Left lung (tissue), 10 donors: Measurements from ENCODE around the gene TMC8. TPM values are rescaled to one million over a fixed set of nuclear protein-coding genes. Genes with fewer than 3 reads are reported as not detected.

Source experiments
- ATAC-seq: fragments of 200-7000 bp; cut with Tn5 transposase; one replicate; pipeline ENCODE4 v1.9.1; 2020; ENCODE audit warnings: moderate library complexity
- DNase-seq, 4 donors: peaks; one replicate each; pipeline ENCODE4 v3.0.0-alpha.2; 2013 to 2020
- H3K27ac ChIP-seq, 2 donors: fragments of 200-600 bp; sonication (generic) in 1 of 2; one replicate each; pipeline versions ENCODE4 v1.5.0 to v1.8.0; 2020 to 2021
- H3K27me3 ChIP-seq, 2 donors: fragments of 200-600 bp; sonication (generic) in 1 of 2; one replicate each; pipeline versions ENCODE4 v1.5.0 to v1.8.0; 2020 to 2021
- H3K36me3 ChIP-seq, 2 donors: fragments of 200-600 bp; sonication (generic) in 1 of 2; one replicate each; pipeline versions ENCODE4 v1.5.0 to v1.8.0; 2020 to 2021
- H3K4me1 ChIP-seq, 2 donors: fragments of 200-600 bp; one replicate each; pipeline ENCODE4 v1.8.0; 2021
- H3K4me3 ChIP-seq, 2 donors: fragments of 200-600 bp; sonication (generic) in 1 of 2; one replicate each; pipeline versions ENCODE4 v1.5.0 to v1.8.0; 2020 to 2021; ENCODE audit warnings: mild to moderate bottlenecking in 1 of 2
- H3K9me3 ChIP-seq, 2 donors: fragments of 200-600 bp; sonication (generic) in 1 of 2; one replicate each; pipeline versions ENCODE4 v1.5.0 to v1.8.0; 2020 to 2021
- intact Hi-C, 2 donors: fragments of 100-400 bp; cut with DNase I; formaldehyde crosslinking; loops; one replicate each; pipeline versions ENCODE4 v1.11.2 to v1.14.2; 2022
- polyA plus RNA-seq, 6 donors: library from polyadenylated mRNA; unstranded; fragments of 120-200 nt; gene quantifications; one replicate each; pipeline ENCODE4 v1.2.1, GENCODE V29; 2013; ENCODE audit not compliant: insufficient read length in 6 of 6
- total RNA-seq, 2 donors: library from RNA; stranded (reverse); fragmentation: NEBNext Ultra II Directional; extraction: Animal tissue kit (Norgen Biotek cat#: 25700); gene quantifications; one replicate each; pipeline ENCODE4 v1.2.1, GENCODE V29; 2021
- TF ChIP-seq, protein P1 (sequence below), 2 donors: fragments of 200-600 bp; sonication (generic) in 1 of 2; IDR thresholded peaks; one replicate each; pipeline versions ENCODE4 v1.5.0 to v1.8.0; 2021; ENCODE audit warnings: antibody characterized with exemption in 2 of 2
- donor health status: DM: no; HTN: yes; CAD: no.
- donor health status: DM: no; HTN: no; CAD: no.

Gene TMC8
- total and polyA plus RNA-seq, 8 donors = 4.1 to 37.3 (median 5.9) TPM

- ATAC-seq (no peak), DNase-seq (no peak)
- intact Hi-C loops = no loop called here
- TF ChIP-seq, protein P1, sequence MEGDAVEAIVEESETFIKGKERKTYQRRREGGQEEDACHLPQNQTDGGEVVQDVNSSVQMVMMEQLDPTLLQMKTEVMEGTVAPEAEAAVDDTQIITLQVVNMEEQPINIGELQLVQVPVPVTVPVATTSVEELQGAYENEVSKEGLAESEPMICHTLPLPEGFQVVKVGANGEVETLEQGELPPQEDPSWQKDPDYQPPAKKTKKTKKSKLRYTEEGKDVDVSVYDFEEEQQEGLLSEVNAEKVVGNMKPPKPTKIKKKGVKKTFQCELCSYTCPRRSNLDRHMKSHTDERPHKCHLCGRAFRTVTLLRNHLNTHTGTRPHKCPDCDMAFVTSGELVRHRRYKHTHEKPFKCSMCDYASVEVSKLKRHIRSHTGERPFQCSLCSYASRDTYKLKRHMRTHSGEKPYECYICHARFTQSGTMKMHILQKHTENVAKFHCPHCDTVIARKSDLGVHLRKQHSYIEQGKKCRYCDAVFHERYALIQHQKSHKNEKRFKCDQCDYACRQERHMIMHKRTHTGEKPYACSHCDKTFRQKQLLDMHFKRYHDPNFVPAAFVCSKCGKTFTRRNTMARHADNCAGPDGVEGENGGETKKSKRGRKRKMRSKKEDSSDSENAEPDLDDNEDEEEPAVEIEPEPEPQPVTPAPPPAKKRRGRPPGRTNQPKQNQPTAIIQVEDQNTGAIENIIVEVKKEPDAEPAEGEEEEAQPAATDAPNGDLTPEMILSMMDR (IDR thresholded peaks at IDR 0.05) = no peak
- H3K27me3 ChIP-seq = no peaks in the 10 kb centered on the region
- no peak overlapping the region for H3K27ac ChIP-seq
- H3K4me3 ChIP-seq = no peak overlapping the region
- no peaks in the 10 kb centered on the region for H3K9me3 ChIP-seq
- H3K4me1 ChIP-seq = peaks cover 0 to 54% of the 10 kb centered on the region in 2 donors
- no peaks in the 10 kb centered on the region for H3K36me3 ChIP-seq
Measured at GRCh38 chr17:78182504-78182903, 51.9 kb downstream of the TMC8 start.

DNA sequence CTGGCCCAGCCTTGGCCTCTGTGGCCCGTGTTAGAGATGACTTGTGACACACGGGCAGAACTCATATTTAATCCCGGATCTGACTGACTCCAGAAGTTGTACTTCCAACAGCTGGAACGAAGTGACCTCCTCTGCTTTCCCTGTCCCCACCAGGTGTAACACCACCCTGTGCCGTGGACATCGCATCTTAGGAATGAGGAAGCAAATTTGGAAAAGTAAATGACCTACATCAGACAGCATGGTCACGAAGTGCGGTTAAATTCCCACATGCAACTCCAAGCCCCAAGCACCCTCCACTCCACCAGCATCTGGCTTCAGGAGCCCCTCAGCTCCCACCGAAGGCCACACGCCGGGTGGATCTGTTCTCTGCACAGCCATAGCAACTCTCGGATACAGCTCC is 53.3 kb downstream of the TMC8 start:
- ATAC-seq (no peak), DNase-seq (no peak)
- Histone ChIP-seq H3K36me3 (no peaks in the 10 kb centered on the region), H3K27ac (no peak overlapping the region), H3K4me1 (peaks cover 6 to 62% of the 10 kb centered on the region in 2 donors), H3K9me3 (no peaks in the 10 kb centered on the region), H3K4me3 (no peak overlapping the region), H3K27me3 (no peaks in the 10 kb centered on the region)
- TF ChIP-seq, protein P1 (IDR thresholded peaks at IDR 0.05) = no peak
- intact Hi-C loops = no loop called here

GRCh38 chr17:78184351-78184750 is 53.8 kb downstream of the TMC8 start:
- Histone ChIP-seq H3K27ac (peak overlapping the region; percentile 13 to 18), H3K4me1 (peaks cover 6 to 62% of the 10 kb centered on the region in 2 donors), H3K4me3 (peak overlapping the region in 1 of 2 donors; percentile 11), H3K9me3 (no peaks in the 10 kb centered on the region), H3K27me3 (no peaks in the 10 kb centered on the region), H3K36me3 (no peaks in the 10 kb centered on the region)
- no peak for DNase-seq
- intact Hi-C loops = no loop called here
- TF ChIP-seq, protein P1 (IDR thresholded peaks at IDR 0.05) = no peak
- no peak for ATAC-seq

GRCh38 chr17:78184868-78185267 is 54.3 kb downstream of the TMC8 start:
- no peaks in the 10 kb centered on the region for H3K36me3 ChIP-seq
- ATAC-seq = peak; percentile 19
- TF ChIP-seq, protein P1 (IDR thresholded peaks at IDR 0.05) = no peak
- H3K4me3 ChIP-seq = peak overlapping the region in 1 of 2 donors; percentile 11
- no peaks in the 10 kb centered on the region for H3K9me3 ChIP-seq
- H3K27me3 ChIP-seq = no peaks in the 10 kb centered on the region
- peak in 1 of 4 donors; percentile 49 for DNase-seq
- H3K4me1 ChIP-seq = peaks cover 6 to 59% of the 10 kb centered on the region in 2 donors
- H3K27ac ChIP-seq = peak overlapping the region; percentile 13 to 18
- intact Hi-C loops = no loop called here

DNA sequence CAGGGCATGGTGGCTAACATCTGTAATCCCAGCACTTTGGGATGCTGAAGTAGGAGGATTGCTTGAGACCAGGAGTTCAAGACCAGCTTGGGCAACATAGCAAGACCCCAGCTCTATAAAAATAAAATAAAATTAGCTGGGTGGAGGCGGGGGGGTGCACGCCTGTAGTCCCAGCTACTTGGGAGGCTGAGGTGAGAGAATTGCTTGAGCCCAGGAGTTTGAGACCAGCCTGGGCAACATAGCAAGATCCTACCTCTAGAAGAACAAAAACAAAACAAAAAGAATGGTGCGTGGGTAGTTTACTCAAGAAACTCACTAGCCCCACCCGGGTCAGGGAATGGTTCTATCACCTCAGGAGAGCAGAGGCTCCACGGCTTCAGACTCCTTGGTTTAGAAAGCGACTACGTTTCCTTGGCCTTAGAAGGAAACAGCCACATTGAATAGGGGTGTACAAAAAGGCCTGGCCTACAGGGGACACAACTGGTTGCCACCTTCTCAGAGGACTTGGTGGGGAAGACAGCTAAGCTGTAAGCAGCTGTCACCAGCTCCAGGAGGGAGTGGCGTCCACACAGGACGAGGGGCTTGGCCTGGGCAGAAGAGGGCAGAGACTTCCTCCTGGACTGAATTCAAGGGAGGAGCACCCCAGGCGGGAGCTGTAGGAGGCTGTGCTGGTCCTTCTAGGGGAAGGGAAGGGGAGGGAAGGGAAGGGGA is 55.6 kb downstream of the TMC8 start:
- H3K36me3 ChIP-seq = peaks cover 0 to 6% of the 10 kb centered on the region in 2 donors
- TF ChIP-seq, protein P1 (IDR thresholded peaks at IDR 0.05) = no peak
- H3K27ac ChIP-seq = peak overlapping the region in 1 of 2 donors; percentile 23
- H3K4me3 ChIP-seq = peak overlapping the region in 1 of 2 donors; percentile 53
- ATAC-seq (peak; percentile 55), DNase-seq (peak in 2 of 4 donors; percentile 77 to 85)
- no peaks in the 10 kb centered on the region for H3K9me3 ChIP-seq
- peaks cover 6 to 49% of the 10 kb centered on the region in 2 donors for H3K4me1 ChIP-seq
- intact Hi-C loops = no loop called here
- H3K27me3 ChIP-seq = no peaks in the 10 kb centered on the region
